Measurements from ENCODE around the gene RAI1.
A peak's percentile ranks its signal among the peaks of the same experiment; 100 is the strongest.

Gene RAI1

DNA sequence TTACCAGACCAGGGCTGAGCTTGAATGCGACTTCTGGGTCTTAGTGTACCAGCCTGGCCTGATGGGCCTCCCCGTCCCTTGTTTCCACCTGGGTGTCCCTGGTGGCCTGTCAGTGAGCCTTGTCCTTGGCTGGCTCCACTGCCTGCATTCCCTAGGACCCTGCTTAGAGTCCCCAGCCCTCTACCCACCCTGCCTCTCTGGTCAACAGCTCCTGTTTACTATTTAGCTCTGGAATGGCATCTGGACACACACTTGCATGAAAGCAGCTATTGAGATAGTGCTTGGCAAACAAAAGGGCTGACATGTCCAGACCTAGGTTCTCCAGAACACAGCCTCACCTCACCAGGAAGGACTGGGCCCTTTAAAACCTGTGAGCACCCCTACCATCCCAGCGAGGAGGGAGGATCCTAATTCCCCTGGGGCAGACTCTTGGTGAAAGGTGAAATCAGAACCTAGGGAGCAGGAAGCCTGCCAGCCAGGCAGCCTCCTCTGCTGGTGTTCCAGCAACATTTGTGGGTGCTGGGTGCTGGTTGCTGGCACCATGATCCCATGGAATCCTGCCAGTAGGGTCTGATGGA is 38.8 kb downstream of the RAI1 start:
- H3K27ac ChIP-seq (ENCODE audit: low read depth, low read length) = no peak overlapping the region
- no peaks in the 10 kb centered on the region for H3K36me3 ChIP-seq (ENCODE audit: control insufficient read depth, insufficient read depth, low read length)
- no peak overlapping the region for H3K4me3 ChIP-seq (ENCODE audit: low read length)
- H3K9ac ChIP-seq (ENCODE audit: low read length) = no peak overlapping the region
- H3K27me3 ChIP-seq (ENCODE audit: control insufficient read depth, insufficient read depth, low read length) = no peaks in the 10 kb centered on the region
- no peaks in the 10 kb centered on the region for H3K4me1 ChIP-seq (ENCODE audit: control insufficient read depth, insufficient read depth, low read length)

DNA sequence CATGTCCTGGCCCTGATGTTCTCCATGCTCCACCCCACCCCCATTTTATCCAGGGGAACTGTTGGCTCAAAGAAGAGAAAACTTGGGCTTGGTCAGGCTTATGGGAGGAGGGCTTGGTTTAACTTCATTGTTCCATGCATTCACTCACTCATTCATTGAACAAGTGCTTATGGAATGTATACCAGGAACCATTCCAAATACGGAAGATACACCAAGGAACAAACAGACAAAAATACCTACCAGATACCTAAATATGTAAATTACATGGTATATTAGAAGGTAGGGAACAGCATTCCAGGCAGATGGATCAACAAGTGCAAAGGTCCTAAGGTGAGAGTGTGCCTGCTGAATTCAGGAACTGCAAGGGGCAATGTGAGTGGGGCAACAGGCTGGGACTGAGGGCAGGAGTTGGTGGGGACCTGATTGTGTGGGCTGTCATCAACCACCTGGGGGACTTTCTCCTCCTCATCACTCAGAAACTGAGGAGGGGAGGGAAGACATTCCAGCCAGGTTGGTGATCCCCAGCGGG is 39.9 kb downstream of the RAI1 start:
- H3K27ac ChIP-seq (ENCODE audit: low read depth, low read length) = no peak overlapping the region
- H3K4me3 ChIP-seq (ENCODE audit: low read length) = no peak overlapping the region
- H3K4me1 ChIP-seq (ENCODE audit: control insufficient read depth, insufficient read depth, low read length) = no peaks in the 10 kb centered on the region
- H3K27me3 ChIP-seq (ENCODE audit: control insufficient read depth, insufficient read depth, low read length) = no peaks in the 10 kb centered on the region
- H3K9ac ChIP-seq (ENCODE audit: low read length) = no peak overlapping the region
- no peaks in the 10 kb centered on the region for H3K36me3 ChIP-seq (ENCODE audit: control insufficient read depth, insufficient read depth, low read length)

DNA sequence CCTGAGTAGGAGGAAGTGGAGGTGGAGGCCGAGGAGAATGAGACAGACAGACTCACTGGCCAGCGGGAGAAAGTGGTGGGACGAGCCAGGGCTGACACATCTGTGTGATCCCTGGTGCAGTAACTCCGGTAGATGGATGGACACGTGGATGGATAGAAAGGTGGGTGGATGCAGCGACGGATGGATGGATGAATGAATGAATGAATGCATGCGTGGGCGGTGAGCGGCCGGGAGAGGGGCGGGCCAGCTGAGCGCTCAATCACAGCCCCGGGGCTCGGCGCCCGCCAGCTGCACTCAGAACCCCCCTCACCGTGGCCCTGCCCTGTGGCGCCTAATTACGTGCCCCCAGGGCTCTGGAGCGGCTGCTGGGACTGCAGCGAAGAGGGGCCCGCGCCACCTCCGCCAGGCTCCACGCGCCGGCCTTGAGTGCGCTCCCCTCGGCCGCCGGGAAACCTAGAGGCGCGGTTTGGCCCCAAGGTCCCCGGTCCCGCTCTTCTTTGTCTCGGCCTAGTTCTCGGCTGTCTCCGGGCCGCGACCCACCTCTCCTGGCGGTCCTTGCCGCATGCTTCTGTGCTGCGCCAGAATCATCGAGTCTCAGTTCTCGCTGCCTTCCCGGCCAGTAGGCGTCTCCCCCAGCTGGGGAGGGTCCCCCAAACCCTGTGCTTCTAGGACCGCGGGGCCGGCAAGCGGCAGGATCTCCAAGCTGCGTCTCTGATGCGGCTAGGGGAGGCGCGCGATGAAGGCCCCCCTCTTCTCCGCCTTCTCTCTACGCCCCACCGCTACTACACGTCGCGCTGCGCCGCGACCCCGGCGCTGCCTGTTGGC is 41.0 kb downstream of the RAI1 start:
- Histone ChIP-seq H3K27ac (ENCODE audit: low read depth, low read length) (peak overlapping the region; percentile 82), H3K4me1 (ENCODE audit: control insufficient read depth, insufficient read depth, low read length) (no peaks in the 10 kb centered on the region), H3K9ac (ENCODE audit: low read length) (no peak overlapping the region), H3K4me3 (ENCODE audit: low read length) (peak overlapping the region; percentile 72), H3K36me3 (ENCODE audit: control insufficient read depth, insufficient read depth, low read length) (no peaks in the 10 kb centered on the region), H3K27me3 (ENCODE audit: control insufficient read depth, insufficient read depth, low read length) (no peaks in the 10 kb centered on the region)

DNA sequence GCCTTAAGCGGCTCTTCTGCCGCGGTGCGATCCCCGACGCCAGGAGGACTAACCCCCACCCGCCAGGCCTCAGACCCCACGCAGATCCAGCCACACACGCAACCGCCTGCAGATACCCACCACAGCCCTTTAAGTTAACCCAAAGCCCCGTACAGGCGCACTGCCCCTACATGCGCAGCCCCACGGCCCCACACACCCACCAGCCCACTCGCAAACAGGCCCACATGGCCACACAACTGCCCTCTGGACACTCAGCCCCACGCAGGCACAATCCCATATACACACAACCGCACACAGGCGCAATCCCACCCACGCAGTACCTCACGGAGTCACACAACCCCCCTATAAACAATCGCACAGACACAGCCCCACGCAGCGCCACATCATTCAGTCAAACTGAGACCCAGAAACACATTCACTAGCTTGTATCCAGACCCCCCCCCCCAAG is 41.7 kb downstream of the RAI1 start:
- Histone ChIP-seq H3K4me3 (ENCODE audit: low read length) (peak overlapping the region; percentile 72), H3K9ac (ENCODE audit: low read length) (peak overlapping the region; percentile 53), H3K36me3 (ENCODE audit: control insufficient read depth, insufficient read depth, low read length) (no peaks in the 10 kb centered on the region), H3K27me3 (ENCODE audit: control insufficient read depth, insufficient read depth, low read length) (no peaks in the 10 kb centered on the region), H3K4me1 (ENCODE audit: control insufficient read depth, insufficient read depth, low read length) (no peaks in the 10 kb centered on the region), H3K27ac (ENCODE audit: low read depth, low read length) (peak overlapping the region; percentile 82)

DNA sequence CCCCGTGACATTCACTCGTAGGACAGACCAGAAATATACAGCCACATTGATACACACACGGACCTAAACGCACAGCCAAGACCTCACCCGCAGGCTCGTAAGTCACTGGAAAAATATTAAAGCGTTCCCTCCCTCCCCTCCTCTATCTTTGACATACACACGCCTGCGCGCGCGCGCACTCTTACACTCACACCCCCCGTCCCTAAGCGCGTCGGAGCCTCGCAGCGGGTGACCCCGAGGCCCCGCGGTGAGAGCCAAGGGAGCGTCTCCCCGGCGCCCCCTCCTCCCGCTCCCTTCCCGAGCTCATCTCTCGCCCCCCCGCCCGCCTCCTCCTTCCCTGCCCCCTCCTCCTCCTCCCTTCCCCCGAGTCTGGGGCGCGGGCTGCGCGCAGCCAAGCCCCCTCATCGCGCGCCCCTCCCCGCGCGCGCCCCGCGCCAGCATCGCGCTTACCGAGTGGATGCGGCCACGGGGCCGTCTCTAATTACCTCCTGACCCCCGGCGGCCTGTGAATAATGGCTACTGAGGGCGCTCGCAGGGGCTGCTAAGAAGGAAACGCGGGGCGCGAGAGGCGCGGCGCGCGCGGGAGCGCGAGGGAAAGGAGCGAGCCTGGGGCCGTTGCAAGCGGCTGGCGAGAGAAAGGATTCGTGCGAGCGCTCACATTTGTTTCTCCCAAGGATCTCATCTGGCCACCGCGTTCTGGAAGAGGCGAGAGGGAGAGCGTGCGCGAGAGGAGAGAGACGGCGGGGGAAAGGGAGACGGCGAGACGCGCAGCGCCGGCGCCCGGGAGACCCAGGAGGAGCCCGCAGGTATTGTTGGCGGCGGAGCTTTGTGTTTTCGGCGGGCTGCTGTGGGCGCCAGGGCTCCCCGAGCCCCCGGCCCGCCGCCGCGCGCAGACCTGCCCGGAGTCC is 42.4 kb downstream of the RAI1 start:
- Histone ChIP-seq H3K27ac (ENCODE audit: low read depth, low read length) (peak overlapping the region; percentile 82), H3K9ac (ENCODE audit: low read length) (no peak overlapping the region), H3K4me1 (ENCODE audit: control insufficient read depth, insufficient read depth, low read length) (no peaks in the 10 kb centered on the region), H3K4me3 (ENCODE audit: low read length) (peak overlapping the region; percentile 72), H3K36me3 (ENCODE audit: control insufficient read depth, insufficient read depth, low read length) (no peaks in the 10 kb centered on the region), H3K27me3 (ENCODE audit: control insufficient read depth, insufficient read depth, low read length) (no peaks in the 10 kb centered on the region)

DNA sequence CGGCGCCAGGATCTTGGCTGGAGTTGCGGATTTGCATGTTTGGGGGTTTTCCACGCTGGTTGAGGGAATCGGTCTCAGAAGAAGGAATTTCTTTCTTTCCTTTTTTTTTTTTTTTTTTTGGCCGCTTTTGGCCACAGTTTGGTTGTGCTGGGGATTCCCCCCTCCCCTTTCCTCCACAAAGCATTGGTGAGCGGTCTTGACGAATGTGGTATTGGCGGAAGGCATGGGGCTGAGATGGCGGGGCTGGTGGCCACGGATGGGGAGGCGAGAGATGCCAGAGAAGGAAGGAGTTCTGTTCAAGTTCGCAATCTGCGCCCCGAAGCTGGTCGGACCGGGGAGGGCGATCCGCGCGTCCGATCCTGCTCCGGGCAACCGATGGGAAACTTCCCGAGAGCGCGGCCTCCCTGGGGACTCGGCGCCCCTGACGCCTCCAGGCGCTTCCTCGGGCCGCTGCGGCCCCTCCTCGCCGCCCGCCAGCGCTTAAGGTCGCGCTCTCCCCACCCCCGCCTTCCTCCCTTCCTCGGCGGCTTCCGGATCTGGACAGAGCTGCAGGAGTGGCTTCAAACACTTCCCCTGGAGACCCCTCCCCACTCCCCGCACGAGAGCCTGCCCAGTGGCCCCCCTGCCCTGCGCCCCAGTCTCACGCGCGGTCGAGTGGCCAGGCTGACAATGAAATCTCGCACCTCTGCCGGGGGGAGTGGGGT is 43.2 kb downstream of the RAI1 start:
- H3K27ac ChIP-seq (ENCODE audit: low read depth, low read length) = peak overlapping the region; percentile 66
- H3K4me3 ChIP-seq (ENCODE audit: low read length) = peak overlapping the region; percentile 64
- H3K9ac ChIP-seq (ENCODE audit: low read length) = peak overlapping the region; percentile 24
- no peaks in the 10 kb centered on the region for H3K4me1 ChIP-seq (ENCODE audit: control insufficient read depth, insufficient read depth, low read length)
- H3K27me3 ChIP-seq (ENCODE audit: control insufficient read depth, insufficient read depth, low read length) = no peaks in the 10 kb centered on the region
- H3K36me3 ChIP-seq (ENCODE audit: control insufficient read depth, insufficient read depth, low read length) = peaks cover 4% of the 10 kb centered on the region

DNA sequence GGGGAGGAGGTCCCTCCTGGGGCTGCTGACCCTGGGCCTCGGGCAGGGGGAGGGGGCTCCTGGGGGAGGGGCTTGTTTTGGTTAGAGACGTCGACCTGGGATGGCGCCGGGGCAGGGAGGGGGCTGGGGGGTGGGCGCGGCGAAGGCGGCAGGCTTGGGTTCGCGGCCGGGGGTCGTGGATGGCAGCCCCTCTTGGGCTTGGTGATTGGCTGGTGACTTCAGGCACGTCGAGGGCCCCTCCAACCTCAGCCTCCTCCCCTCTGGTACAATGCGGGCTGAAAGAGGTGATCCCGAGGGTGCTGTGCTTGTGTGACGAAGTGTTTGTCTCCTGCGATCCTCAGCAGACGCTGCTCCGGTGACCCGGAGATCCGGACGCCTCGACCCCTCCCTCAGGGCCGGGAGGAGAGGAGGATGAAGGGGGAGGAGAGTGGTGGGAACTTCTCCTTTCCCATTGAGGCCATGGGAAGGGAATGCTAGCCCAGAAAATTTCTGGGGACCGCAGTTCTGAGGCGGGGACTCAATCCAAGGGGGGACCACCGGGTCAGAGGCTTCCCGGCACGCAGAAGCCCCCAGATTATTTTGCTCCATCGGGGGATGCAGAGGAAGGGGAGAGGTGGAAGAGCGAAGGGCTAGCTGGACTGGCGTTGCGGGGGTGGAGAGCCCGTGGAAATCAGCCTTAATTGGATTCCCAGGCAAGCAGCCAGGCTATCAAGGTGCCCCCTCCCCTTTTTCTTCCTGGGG is 43.9 kb downstream of the RAI1 start:
- H3K4me3 ChIP-seq (ENCODE audit: low read length) = no peak overlapping the region
- peaks cover 4% of the 10 kb centered on the region for H3K36me3 ChIP-seq (ENCODE audit: control insufficient read depth, insufficient read depth, low read length)
- H3K27me3 ChIP-seq (ENCODE audit: control insufficient read depth, insufficient read depth, low read length) = no peaks in the 10 kb centered on the region
- peak overlapping the region; percentile 66 for H3K27ac ChIP-seq (ENCODE audit: low read depth, low read length)
- H3K4me1 ChIP-seq (ENCODE audit: control insufficient read depth, insufficient read depth, low read length) = no peaks in the 10 kb centered on the region
- H3K9ac ChIP-seq (ENCODE audit: low read length) = no peak overlapping the region

DNA sequence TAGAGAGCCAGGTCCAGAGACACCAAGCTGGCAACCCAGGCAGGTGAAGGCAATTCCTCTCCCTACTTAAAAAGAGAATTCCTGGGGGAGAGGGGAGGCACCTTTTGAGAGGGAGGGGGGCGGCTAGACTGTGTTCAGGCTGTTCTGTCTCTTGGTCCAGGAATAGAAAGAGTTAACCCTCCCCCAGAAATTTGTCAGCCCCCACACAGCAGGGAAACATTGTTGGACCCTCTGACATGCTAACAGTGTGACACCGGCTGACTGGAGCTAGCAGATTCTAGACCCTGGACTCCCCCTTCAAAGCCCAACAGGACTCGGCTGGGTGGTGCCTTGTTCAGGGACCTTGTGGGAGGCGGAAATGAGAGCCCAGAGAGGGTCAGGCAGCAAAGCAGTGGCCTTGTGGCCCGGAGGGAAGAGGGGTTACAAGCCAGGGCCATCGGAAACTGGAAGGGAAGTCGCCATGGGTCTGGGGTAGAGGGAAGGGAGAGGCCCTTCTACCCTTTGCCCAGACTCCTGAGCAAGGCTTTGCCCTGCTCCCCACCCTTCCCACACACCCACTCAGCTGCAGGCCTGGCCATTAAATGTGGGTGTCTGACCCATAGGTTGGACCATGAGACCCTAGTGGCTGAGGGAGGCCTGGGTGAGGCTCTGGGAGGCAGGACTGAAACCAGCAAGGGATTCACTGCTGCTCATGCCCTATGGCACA is 44.6 kb downstream of the RAI1 start:
- H3K4me1 ChIP-seq (ENCODE audit: control insufficient read depth, insufficient read depth, low read length) = no peaks in the 10 kb centered on the region
- H3K36me3 ChIP-seq (ENCODE audit: control insufficient read depth, insufficient read depth, low read length) = peaks cover 4% of the 10 kb centered on the region
- H3K27ac ChIP-seq (ENCODE audit: low read depth, low read length) = no peak overlapping the region
- H3K9ac ChIP-seq (ENCODE audit: low read length) = no peak overlapping the region
- no peak overlapping the region for H3K4me3 ChIP-seq (ENCODE audit: low read length)
- no peaks in the 10 kb centered on the region for H3K27me3 ChIP-seq (ENCODE audit: control insufficient read depth, insufficient read depth, low read length)

DNA sequence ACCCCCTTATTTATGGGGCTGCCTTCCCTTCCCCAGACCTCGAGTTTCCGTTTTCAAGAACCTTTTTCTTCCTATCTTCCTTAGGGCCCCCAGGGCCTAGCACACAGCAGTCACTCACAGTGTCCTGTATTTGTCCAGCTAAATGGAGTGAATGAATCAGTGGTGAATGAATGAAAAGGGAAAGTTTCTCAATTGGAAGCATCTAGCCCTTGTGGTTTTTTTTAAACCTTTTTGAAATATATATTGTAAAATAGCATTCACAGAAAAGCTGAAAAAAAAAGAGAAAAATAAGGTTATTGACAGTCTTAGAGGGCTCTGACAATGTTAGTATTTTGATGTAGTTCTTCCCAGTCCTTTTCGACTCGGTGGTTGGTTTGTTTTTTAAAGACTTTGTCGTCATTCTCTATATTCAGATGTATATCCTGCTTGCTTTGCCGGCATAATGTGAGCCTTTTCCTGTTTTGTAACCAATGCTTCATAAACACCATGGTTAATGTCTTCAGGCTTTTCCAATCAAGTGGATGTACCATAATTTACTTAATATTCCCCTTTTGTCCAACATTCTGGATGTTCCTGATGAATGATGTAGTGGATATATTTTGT is 45.3 kb downstream of the RAI1 start:
- Histone ChIP-seq H3K27ac (ENCODE audit: low read depth, low read length) (no peak overlapping the region), H3K36me3 (ENCODE audit: control insufficient read depth, insufficient read depth, low read length) (peaks cover 4% of the 10 kb centered on the region), H3K4me1 (ENCODE audit: control insufficient read depth, insufficient read depth, low read length) (no peaks in the 10 kb centered on the region), H3K27me3 (ENCODE audit: control insufficient read depth, insufficient read depth, low read length) (no peaks in the 10 kb centered on the region), H3K4me3 (ENCODE audit: low read length) (no peak overlapping the region), H3K9ac (ENCODE audit: low read length) (no peak overlapping the region)

DNA sequence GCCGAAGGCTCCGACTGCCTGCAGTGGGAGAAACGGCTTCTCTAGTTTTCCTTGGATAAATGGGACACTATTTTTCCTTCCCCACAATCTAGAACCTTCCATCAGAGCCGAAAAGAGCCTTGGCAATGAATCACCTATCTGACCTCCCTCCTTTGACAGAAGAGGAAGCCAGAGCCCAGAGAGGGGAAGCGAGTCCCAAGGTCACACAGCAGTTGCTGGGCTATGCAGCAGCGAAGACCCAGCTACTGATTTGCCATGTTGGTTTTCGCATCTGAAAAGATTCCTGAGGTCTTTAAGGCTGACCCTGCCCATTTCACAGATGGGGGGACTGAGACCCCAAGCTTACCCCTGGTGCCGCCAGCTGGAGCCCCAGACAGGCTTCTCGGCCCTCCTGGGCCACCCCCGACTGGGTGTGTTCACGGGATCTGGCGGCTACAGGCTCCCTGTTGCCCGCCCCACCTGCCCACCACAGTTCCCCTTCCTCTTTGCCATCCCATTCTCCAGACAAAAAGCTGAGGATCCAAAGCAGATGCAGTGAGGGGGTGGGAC is 45.9 kb downstream of the RAI1 start:
- no peak overlapping the region for H3K4me3 ChIP-seq (ENCODE audit: low read length)
- no peak overlapping the region for H3K9ac ChIP-seq (ENCODE audit: low read length)
- no peaks in the 10 kb centered on the region for H3K4me1 ChIP-seq (ENCODE audit: control insufficient read depth, insufficient read depth, low read length)

More for the DNA sequence above, 45.9 kb downstream of the RAI1 start:
- no peak overlapping the region for H3K27ac ChIP-seq (ENCODE audit: low read depth, low read length)
- H3K27me3 ChIP-seq (ENCODE audit: control insufficient read depth, insufficient read depth, low read length) = no peaks in the 10 kb centered on the region
- peaks cover 4% of the 10 kb centered on the region for H3K36me3 ChIP-seq (ENCODE audit: control insufficient read depth, insufficient read depth, low read length)

Data from rectal smooth muscle tissue (tissue), 1 donor.